Smooth muscle cell of the umbilical artery (primary cell): ENCODE measurements around the gene RING1. TPM values are rescaled to one million over a fixed set of nuclear protein-coding genes. Genes with fewer than 3 reads are reported as not detected.

Experiments
- total RNA-seq: library from RNA; depleted of rRNA; stranded (reverse); fragments of >200 nt; gene quantifications from 2 replicates; pipeline ENCODE4 v1.2.3, GENCODE V29; 2014

Gene RING1
- 23.8 and 26.4 TPM in 2 replicates for total RNA-seq

GRCh38 chr6:33208091-33208967 lies at the start of gene RING1:
TSS of gene RING1 (plus strand) at chr6:33208500. CDS start at chr6:33208823, 323 bp downstream.

GRCh38 chr6:33192105-33192646 lies 16.1 kb upstream of the RING1 start, which contains the start of gene COL11A2:
TSS of gene COL11A2 (minus strand) at chr6:33192467. CDS start at chr6:33192240, 227 bp downstream.

GRCh38 chr6:33200219-33201146 lies 7.8 kb upstream of the RING1 start, which contains the start of the genes RXRB and SLC39A7:
TSS of gene RXRB (minus strand) at chr6:33200665. CDS start at chr6:33200476, 189 bp downstream.
TSS of gene SLC39A7 (plus strand) at chr6:33200867. CDS start at chr6:33201246, 379 bp downstream.

GRCh38 chr6:33204415-33205190 lies 3.7 kb upstream of the RING1 start, which contains the start of gene HSD17B8:
TSS of gene HSD17B8 (plus strand) at chr6:33204655. CDS start at chr6:33204669, 14 bp downstream.

Other genes starting within 250 kb of the RING1 start
- 79.3 and 102 TPM in 2 replicates for gene BRD2, start 239.9 kb upstream of the RING1 start, total RNA-seq
- not detected in 2 replicates for gene HLA-DOA, start 198.9 kb upstream of the RING1 start, total RNA-seq
- 0.30 TPM in 1 of 2 replicates, not detected in the other for gene HLA-DPA1, start 134.9 kb upstream of the RING1 start, total RNA-seq
- 2.4 TPM in 1 of 2 replicates, not detected in the other for gene HLA-DPB1, start 132.5 kb upstream of the RING1 start, total RNA-seq
- 0.30 and 0.37 TPM in 2 replicates for gene COL11A2, start 16.0 kb upstream of the RING1 start, total RNA-seq
- gene RXRB, start 7.8 kb upstream of the RING1 start, total RNA-seq: 22.9 and 27.8 TPM in 2 replicates
- 162 and 171 TPM in 2 replicates for gene SLC39A7, start 7.6 kb upstream of the RING1 start, total RNA-seq
- 1.8 and 4.5 TPM in 2 replicates for gene HSD17B8, start 3.8 kb upstream of the RING1 start, total RNA-seq
- 32.4 and 33.9 TPM in 2 replicates for gene VPS52, start 63.4 kb downstream of the RING1 start, total RNA-seq
- gene RPS18, start 63.6 kb downstream of the RING1 start, total RNA-seq: 1,202 and 4,104 TPM in 2 replicates
- 2.3 and 4.2 TPM in 2 replicates for gene B3GALT4, start 68.6 kb downstream of the RING1 start, total RNA-seq
- 64.0 and 111 TPM in 2 replicates for gene WDR46, start 80.7 kb downstream of the RING1 start, total RNA-seq
- gene PFDN6, start 81.1 kb downstream of the RING1 start, total RNA-seq: 29.2 and 41.0 TPM in 2 replicates
- gene RGL2, start 90.4 kb downstream of the RING1 start, total RNA-seq: 18.7 and 30.7 TPM in 2 replicates
- gene TAPBP, start 105.6 kb downstream of the RING1 start, total RNA-seq: 69.8 and 119 TPM in 2 replicates
- gene ZBTB22, start 109.2 kb downstream of the RING1 start, total RNA-seq: 19.4 and 21.1 TPM in 2 replicates
- gene DAXX, start 114.5 kb downstream of the RING1 start, total RNA-seq: 45.7 and 84.3 TPM in 2 replicates
- gene KIFC1, start 183.3 kb downstream of the RING1 start, total RNA-seq: 1.2 and 11.2 TPM in 2 replicates
- 25.7 and 27.9 TPM in 2 replicates for gene PHF1, start 202.5 kb downstream of the RING1 start, total RNA-seq
- 84.6 and 90.6 TPM in 2 replicates for gene CUTA, start 209.6 kb downstream of the RING1 start, total RNA-seq
- 3.9 and 10.1 TPM in 2 replicates for gene SYNGAP1, start 211.6 kb downstream of the RING1 start, total RNA-seq
- gene ZBTB9, start 246.1 kb downstream of the RING1 start, total RNA-seq: 3.9 and 8.0 TPM in 2 replicates